ENCODE measurements around the gene DMD. TPM values are rescaled to one million over a fixed set of nuclear protein-coding genes. Genes with fewer than 3 reads are reported as not detected.

The DMD gene
- total and polyA plus RNA-seq, 2 of the 8 experiments (the other 6 are each of a cell fraction or from before 2014, with no cell fraction given), result 4.8 to 7.4 TPM

DNA sequence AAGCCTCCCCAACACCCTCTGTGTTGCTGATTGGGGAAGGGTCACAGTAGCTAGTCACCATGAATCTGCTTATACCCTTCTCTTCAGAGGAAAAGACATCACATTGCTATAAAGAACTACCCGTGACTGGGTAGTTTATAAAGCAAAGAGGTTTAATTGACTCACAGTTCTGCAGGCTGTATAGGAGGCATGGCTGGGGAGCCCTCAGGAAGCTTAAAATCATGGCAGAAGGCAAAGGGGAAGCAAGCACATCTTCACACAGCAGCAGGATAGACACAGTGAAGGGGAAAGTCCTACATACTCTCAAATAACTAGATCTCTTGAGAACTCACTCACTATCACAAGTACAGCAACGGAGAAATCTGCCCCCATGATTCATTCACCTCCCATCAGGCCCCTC, 1910.1 kb downstream of the DMD start:
- Histone ChIP-seq H2BK15ac (ENCODE audit: low read length) (no peak overlapping the region), H4K8ac (ENCODE audit: extremely low read depth, insufficient read depth, low read length) (no peak overlapping the region), H3K4me3 (ENCODE audit: extremely low read depth in 1 of 4, insufficient read depth in 2 of 4, low read depth in 3 of 4, low read length in 4 of 4) (no peak overlapping the region), H3K4me2 (ENCODE audit: insufficient read depth in 1 of 2, low read depth in 2 of 2, low read length in 2 of 2) (no peak overlapping the region), H3K56ac (replicated peaks; ENCODE audit: insufficient read length, low read depth, low read length) (no peak overlapping the region), H3K79me1 (ENCODE audit: low read depth, low read length) (no peaks in the 10 kb centered on the region), H4K91ac (replicated peaks; ENCODE audit: insufficient read length, low read length) (no peak overlapping the region), H3K27ac (ENCODE audit: low read depth, low read length) (no peak overlapping the region), H3K27me3 (replicated peaks in 1 of 4; ENCODE audit: control insufficient read depth in 3 of 4, extremely low read depth in 1 of 4, insufficient read depth in 3 of 4, low read length in 3 of 4) (no peaks in the 10 kb centered on the region), H2BK20ac (ENCODE audit: low read length) (no peak overlapping the region), H4K5ac (ENCODE audit: insufficient read length, low read depth, low read length) (no peak overlapping the region), H3K18ac (ENCODE audit: extremely low read depth, low read length) (no peak overlapping the region), H4K20me1 (replicated peaks in 1 of 2; ENCODE audit: control insufficient read depth in 1 of 2, insufficient read depth in 2 of 2, low read length in 2 of 2) (no peaks in the 10 kb centered on the region), H3K36me3 (ENCODE audit: control insufficient read depth in 2 of 4, insufficient read depth in 4 of 4, low read length in 3 of 4) (no peaks in the 10 kb centered on the region), H2BK5ac (ENCODE audit: low read depth, low read length) (no peak overlapping the region), H3K9me3 (ENCODE audit: insufficient read depth in 2 of 2, low read depth in 1 of 2, low read length in 1 of 2) (no peaks in the 10 kb centered on the region), H3K23ac (ENCODE audit: insufficient read length) (no peak overlapping the region), H2AFZ (ENCODE audit: low read length) (no peak overlapping the region), H3K14ac (ENCODE audit: insufficient read length) (no peak overlapping the region), H3K79me2 (ENCODE audit: control insufficient read depth in 1 of 2, insufficient read depth in 2 of 2, low read length in 2 of 2) (no peaks in the 10 kb centered on the region), H2AK5ac (ENCODE audit: low read depth, low read length) (no peak overlapping the region), H3K4me1 (replicated peaks in 1 of 4; ENCODE audit: control insufficient read depth in 3 of 4, insufficient read depth in 4 of 4, low read length in 3 of 4) (no peaks in the 10 kb centered on the region; a peak in 1 of 7 replicates), H3K9ac (replicated peaks in 1 of 4; ENCODE audit: extremely low read depth in 1 of 4, low read depth in 3 of 4, low read length in 3 of 4) (no peak overlapping the region), H2BK120ac (replicated peaks; ENCODE audit: low read depth, low read length) (no peak overlapping the region), H3K4ac (replicated peaks; ENCODE audit: insufficient read length, low read depth, low read length) (no peak overlapping the region), H2BK12ac (ENCODE audit: low read depth, low read length) (no peak overlapping the region), H3K23me2 (ENCODE audit: low read depth, low read length) (no peaks in the 10 kb centered on the region)
- no peak for DNase-seq (ENCODE audit: low read depth in 1 of 2, low spot score in 2 of 2)
- ChIA-PET POLR2A (ENCODE audit: partially characterized antibody) (no interaction called here), CTCF (ENCODE audit: partially characterized antibody) (interaction anchor here (0.6 kb wide), 1 partner anchor 275 kb away, joined by 3 read pairs; no protein-coding TSS in a partner anchor)
- FAIRE-seq, result no peak
- WGBS, 2 experiments (ENCODE audit: extremely low coverage in 1 of 2, insufficient coverage in 1 of 2, insufficient read length in 1 of 2, insufficient replicate concordance in 2 of 2, low coverage in 1 of 2, low lambda C conversion rate in 2 of 2, missing lambda C conversion rate in 1 of 2), result 100% methylated on average over 1 of the region's 2 CpGs; no CpG with 5 or more reads in 1 of the 2 experiments
- TF ChIP-seq EGR1 (IDR thresholded peaks at IDR 0.05; ENCODE audit: borderline replicate concordance, low read depth, low read length), result no peak

Measured in H1 (cell line).